ENCODE data around the gene C10orf53.

C10orf53 gene, protein sequence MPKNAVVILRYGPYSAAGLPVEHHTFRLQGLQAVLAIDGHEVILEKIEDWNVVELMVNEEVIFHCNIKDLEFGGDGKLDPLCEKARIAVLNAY

DNA sequence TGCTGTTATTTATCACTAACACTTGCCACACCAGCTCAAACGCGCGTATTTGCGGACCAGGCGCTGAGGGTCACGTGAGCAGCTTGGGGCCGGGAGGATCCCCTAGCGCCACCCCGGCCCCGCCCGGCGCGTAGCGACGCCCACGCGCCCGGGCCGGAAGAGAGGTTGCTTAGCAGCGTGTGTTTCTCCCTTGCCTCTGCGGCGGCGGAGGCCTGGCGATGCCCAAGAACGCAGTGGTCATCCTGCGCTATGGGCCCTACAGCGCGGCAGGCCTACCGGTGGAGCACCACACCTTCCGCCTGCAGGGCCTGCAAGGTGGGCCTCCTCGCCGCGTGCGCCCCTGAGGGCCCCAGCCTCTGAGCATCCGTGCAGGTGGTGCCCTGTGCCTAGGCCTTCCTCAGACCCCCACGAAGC is at the start of gene C10orf53:
TSS of gene C10orf53 (plus strand) at position 172 of the 414 bp plus-strand sequence. CDS start at position 219, 47 bp downstream.
- no peak within 1 kb of the TSS for H3K4me3 ChIP-seq (ENCODE audit: control insufficient read depth, low read depth, low read length)
- DNase-seq (ENCODE audit: low read depth): no peak
- TF ChIP-seq, protein P1, sequence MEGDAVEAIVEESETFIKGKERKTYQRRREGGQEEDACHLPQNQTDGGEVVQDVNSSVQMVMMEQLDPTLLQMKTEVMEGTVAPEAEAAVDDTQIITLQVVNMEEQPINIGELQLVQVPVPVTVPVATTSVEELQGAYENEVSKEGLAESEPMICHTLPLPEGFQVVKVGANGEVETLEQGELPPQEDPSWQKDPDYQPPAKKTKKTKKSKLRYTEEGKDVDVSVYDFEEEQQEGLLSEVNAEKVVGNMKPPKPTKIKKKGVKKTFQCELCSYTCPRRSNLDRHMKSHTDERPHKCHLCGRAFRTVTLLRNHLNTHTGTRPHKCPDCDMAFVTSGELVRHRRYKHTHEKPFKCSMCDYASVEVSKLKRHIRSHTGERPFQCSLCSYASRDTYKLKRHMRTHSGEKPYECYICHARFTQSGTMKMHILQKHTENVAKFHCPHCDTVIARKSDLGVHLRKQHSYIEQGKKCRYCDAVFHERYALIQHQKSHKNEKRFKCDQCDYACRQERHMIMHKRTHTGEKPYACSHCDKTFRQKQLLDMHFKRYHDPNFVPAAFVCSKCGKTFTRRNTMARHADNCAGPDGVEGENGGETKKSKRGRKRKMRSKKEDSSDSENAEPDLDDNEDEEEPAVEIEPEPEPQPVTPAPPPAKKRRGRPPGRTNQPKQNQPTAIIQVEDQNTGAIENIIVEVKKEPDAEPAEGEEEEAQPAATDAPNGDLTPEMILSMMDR (IDR thresholded peaks at IDR 0.05; ENCODE audit: control insufficient read depth, insufficient read depth, low read depth, low read length, missing control alignments): no peak

DNA sequence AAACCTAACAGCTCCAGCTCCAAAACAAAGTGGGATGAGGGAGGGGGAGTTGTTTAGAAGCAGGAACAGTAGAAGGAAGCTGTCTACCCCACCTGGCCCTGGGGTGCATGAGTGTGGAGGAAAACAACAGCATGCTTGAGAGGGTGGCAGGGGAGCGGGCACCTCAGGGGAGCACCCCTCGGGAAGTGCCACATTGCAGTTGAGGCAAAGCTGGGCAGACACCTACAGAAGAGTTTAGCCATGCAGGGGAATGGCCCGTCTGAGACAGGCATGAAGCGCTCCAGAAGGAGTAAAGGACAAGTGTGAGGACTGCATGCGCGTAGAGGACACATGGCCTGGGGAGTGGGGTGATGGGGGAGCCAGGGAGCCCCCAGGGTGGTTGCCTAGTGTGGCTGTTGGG is 47.5 kb upstream of the C10orf53 start:
- TF ChIP-seq, protein P1 (IDR thresholded peaks at IDR 0.05; ENCODE audit: control insufficient read depth, insufficient read depth, low read depth, low read length, missing control alignments): no peak
- no peak for DNase-seq (ENCODE audit: low read depth)
- H3K4me3 ChIP-seq (ENCODE audit: control insufficient read depth, low read depth, low read length): no peak overlapping the region

DNA sequence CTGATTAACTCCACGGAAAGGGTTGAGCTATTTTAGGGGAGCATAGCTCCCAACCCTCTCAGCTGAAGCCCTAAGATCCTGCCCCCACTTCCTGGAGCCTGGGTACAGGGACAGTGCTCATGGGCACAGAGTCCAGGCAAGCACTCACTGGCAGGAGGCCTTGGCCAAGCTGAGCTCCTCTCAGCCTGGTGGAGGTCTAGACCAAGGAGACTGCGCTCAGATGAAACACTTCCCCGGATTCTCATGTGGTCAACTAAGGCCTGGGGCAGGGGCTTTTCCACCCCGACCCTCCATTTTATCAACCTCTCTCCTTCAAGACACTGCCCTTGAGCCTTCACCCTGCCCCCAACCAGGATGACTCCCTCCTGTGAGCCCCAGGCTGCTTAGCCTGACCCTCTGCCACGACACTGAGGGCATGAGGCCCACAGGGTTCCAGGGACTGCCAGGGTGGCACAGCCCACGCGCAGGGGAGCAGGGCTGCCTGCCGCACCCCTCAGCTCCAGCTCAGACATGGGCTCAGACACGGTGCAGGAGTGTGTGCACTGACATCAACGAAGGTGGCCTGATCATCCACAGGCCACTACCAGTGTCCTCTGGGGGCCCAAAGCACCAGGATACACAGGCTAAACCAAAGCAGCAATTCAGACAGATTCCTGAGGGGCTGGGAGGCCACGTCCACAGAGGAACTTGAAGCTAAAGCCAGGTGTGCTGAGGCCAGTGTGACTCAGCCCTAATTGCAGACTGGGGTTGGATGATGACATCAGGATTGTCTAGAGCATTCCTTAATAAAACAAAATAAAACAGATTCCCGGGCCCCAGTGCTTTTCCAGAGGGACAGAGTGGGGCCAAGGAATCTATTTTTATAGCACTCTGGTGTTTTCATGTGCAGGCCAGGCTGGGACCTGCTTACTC is 46.8 kb upstream of the C10orf53 start:
- TF ChIP-seq, protein P1 (IDR thresholded peaks at IDR 0.05; ENCODE audit: control insufficient read depth, insufficient read depth, low read depth, low read length, missing control alignments): no peak
- no peak overlapping the region for H3K4me3 ChIP-seq (ENCODE audit: control insufficient read depth, low read depth, low read length)
- DNase-seq (ENCODE audit: low read depth): no peak

DNA sequence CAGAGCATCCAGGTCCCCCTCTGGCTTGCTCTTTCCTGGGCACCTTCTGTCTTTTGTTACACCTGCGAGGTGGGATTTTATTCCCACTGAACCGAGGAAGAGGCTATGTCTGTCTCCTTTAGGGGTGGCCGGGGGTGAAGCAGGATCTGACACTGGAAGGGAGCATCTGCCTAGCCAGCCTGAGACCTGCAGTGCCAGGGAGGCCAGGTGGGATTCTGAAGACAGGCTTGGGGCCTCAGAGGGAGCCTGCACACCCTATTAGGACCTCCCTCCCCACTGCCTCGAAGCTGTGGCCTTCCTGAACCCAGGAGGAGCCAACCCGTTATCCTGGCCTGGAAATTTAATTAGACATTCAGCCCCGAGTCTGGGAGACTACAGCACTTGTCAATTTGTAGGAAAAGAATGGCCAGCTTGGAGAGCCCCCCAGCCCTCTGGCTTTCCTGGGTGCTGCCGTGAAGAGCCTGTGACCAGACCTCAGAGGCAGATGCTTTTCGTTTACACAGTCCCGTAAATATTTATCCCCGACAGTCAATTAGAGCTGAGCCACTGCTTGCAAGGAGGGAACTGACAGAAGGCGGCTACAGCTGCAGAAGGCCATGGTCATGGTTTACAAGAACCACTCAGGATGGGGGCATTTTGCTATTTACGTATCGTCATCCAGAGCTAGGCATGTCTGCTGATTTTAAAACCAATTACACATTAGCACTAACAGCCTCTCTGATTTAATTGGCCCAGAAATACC is 46.0 kb upstream of the C10orf53 start:
- TF ChIP-seq, protein P1 (IDR thresholded peaks at IDR 0.05; ENCODE audit: control insufficient read depth, insufficient read depth, low read depth, low read length, missing control alignments): no peak
- no peak for DNase-seq (ENCODE audit: low read depth)

DNA sequence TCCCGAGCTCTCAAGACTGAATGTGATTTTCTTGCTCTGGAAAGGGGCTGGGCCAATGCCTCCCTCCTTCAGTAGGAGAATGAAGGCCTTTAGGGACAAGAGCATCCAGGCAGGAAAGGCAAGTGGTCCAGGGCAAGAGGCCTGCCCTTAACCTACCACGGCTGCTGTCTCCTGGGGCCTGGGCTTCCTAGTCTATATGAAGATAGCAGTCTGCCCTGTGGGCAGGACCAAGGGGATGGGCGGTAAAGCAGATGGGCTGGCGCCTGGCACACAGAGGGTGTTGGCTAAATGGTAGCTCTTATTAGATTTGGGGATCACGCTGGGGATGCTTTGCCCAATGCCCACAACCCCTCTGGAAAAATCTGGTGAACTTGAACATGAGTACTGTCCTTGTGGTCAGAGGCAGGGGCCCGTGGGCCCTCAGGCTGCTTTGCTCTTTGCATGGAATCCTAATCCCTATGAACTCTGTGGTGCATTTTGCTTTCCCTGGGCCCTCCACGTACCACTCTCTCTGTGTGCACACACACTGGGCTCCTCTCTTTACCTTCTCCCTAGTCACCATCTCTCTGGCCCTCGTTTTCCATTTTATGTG is 45.3 kb upstream of the C10orf53 start:
- no peak overlapping the region for H3K4me3 ChIP-seq (ENCODE audit: control insufficient read depth, low read depth, low read length)
- DNase-seq (ENCODE audit: low read depth): no peak
- TF ChIP-seq, protein P1 (IDR thresholded peaks at IDR 0.05; ENCODE audit: control insufficient read depth, insufficient read depth, low read depth, low read length, missing control alignments): no peak

More for the DNA sequence above, 46.0 kb upstream of the C10orf53 start:
- no peak overlapping the region for H3K4me3 ChIP-seq (ENCODE audit: control insufficient read depth, low read depth, low read length)

DNA sequence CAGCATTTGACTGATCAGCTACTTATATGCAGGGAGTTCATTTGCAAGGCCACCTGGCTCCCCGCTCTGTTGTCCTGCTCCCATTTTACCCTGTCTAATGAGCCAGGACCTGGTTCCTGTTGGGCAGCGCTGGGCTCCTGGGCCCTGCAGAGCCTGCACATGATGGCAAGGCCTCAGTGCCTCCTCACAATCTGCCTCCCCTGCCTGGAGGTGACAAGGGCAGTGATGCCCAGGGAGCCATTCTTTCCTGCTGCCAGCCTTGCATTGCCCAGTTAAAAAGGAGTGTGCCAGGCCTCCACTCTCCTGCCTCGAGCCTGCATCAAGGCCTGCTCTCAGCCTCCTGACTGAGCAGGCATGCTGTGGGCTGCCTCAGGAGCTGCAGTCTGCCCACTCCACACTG is 37.1 kb upstream of the C10orf53 start:
- TF ChIP-seq, protein P1 (IDR thresholded peaks at IDR 0.05; ENCODE audit: control insufficient read depth, insufficient read depth, low read depth, low read length, missing control alignments): no peak
- no peak overlapping the region for H3K4me3 ChIP-seq (ENCODE audit: control insufficient read depth, low read depth, low read length)
- no peak for DNase-seq (ENCODE audit: low read depth)

Measured in AG09309 (cell line).